Stomach (tissue), 9 donors: ENCODE results near the gene ZMIZ1. TPM values are rescaled to one million over a fixed set of nuclear protein-coding genes. Genes with fewer than 3 reads are reported as not detected.

Source experiments
- DNase-seq, 2 donors: peaks; one replicate each; pipeline versions ENCODE4 v3.0.0 to v3.0.0-alpha.2; 2013 to 2019
- H3K27ac ChIP-seq, 5 donors: fragments of 200-600 bp in 4 of 5; sonication (generic) in 4 of 5; one replicate each; pipeline ENCODE4 v1.5.1; 2013 to 2019; ENCODE audit warnings: mild to moderate bottlenecking in 1 of 5, moderate library complexity in 1 of 5
- H3K27me3 ChIP-seq, 3 donors: fragments of 200-600 bp; sonication (generic); one replicate each; pipeline ENCODE4 v1.5.1; 2017 to 2019; ENCODE audit warnings: mixed run types in 1 of 3
- H3K36me3 ChIP-seq, 4 donors: fragments of 200-600 bp; sonication (generic); 1 replicate in 3 of 4; 2 replicates in 1 of 4; pipeline ENCODE4 v1.5.1; 2016 to 2019
- H3K4me1 ChIP-seq, 4 donors: fragments of 200-600 bp; sonication (generic); one replicate each; pipeline ENCODE4 v1.5.1; 2016 to 2019
- H3K4me3 ChIP-seq, 4 donors: fragments of 200-600 bp; sonication (generic) in 3 of 4; one replicate each; pipeline ENCODE4 v1.5.1; 2016 to 2019; ENCODE audit warnings: mild to moderate bottlenecking in 1 of 4
- H3K9me3 ChIP-seq, 4 donors: fragments of 200-600 bp; sonication (generic); one replicate each; pipeline ENCODE4 v1.5.1; 2016 to 2019
- EP300 ChIP-seq: sonication (generic); formaldehyde crosslinking; IDR thresholded peaks from one replicate; pipeline ENCODE4 v1.6.1; 2017; ENCODE audit warnings: antibody characterized with exemption
- POLR2A ChIP-seq, 4 donors: fragments of 450-650 bp; IDR thresholded peaks; one replicate each; pipeline ENCODE4 v1.6.1; 2016; ENCODE audit warnings: antibody characterized with exemption in 4 of 4, control low read depth in 2 of 4, mild to moderate bottlenecking in 1 of 4, moderate library complexity in 1 of 4
- POLR2AphosphoS5 ChIP-seq, 3 donors: sonication (generic); formaldehyde crosslinking; IDR thresholded peaks; one replicate each; pipeline ENCODE4 v1.6.1; 2016; ENCODE audit warnings: antibody characterized with exemption in 3 of 3
- WGBS, 5 donors: extraction: QIAGEN DNeasy Blood & Tissue Kit in 3 of 5; methylation state at CpG; one replicate each; pipeline versions ENCODE4 v1.1.5 to v1.1.7; 2013 to 2018; 5-methylcytosine and 5-hydroxymethylcytosine counted together
- intact Hi-C: fragments of 100-400 bp; cut with DNase I; formaldehyde crosslinking; loops from one replicate; pipeline ENCODE4 v1.15.1; 2023; ENCODE audit warnings: low total_unique reads
- polyA plus RNA-seq, 3 donors: library from polyadenylated mRNA; stranded (reverse); fragments of 200-250 nt; gene quantifications; one replicate each; pipeline ENCODE4 v1.2.3, GENCODE V29; 2013
- total RNA-seq, 5 donors: library from RNA; depleted of rRNA; stranded (reverse); fragments of >200 nt; gene quantifications; one replicate each; pipeline versions ENCODE4 v1.1.0 to v1.2.3, GENCODE V29; 2014 to 2016
- TF ChIP-seq, protein P1 (sequence below), 7 experiments: fragments of 450-650 bp in 4 of 7; fragments of 200-600 bp in 3 of 7; sonication (generic) in 3 of 7; IDR thresholded peaks; one replicate each; pipeline ENCODE4 v1.5.1; 2016 to 2019; ENCODE audit warnings: antibody characterized with exemption in 7 of 7, control low read depth in 2 of 7, mild to moderate bottlenecking in 1 of 7
- donor health status: healthy with polysubstance abuse.
- donor health status: Bipolar disorder and iron deficiency.
- donor health status: healthy.

The ZMIZ1 gene
- total and polyA plus RNA-seq, 8 donors, result 17.7 to 103 (median 26.3) TPM

DNA sequence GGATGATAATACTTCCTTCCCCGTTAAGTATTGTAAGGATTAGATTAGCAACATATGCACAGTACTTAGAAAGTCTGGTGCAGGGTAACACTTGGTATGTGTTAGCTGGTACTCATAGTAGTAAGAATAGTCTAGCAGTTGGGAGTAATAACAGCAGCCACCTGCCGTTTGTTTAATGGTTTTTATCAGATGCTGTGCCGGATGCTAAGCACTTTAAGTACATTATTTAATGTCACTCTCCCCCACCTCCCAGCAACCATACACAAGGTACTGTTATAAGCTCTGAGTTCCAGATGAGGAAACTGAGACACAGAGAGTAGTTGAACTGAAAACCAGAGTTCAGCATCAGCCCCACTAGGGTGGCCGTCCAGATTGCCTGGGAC, 60.1 kb downstream of the ZMIZ1 start:
- peaks cover 50 to 99% (median 80%) of the 10 kb centered on the region in 4 donors for H3K4me1 ChIP-seq
- no peak for DNase-seq
- TF ChIP-seq EP300, result no peak
- TF ChIP-seq, protein P1, sequence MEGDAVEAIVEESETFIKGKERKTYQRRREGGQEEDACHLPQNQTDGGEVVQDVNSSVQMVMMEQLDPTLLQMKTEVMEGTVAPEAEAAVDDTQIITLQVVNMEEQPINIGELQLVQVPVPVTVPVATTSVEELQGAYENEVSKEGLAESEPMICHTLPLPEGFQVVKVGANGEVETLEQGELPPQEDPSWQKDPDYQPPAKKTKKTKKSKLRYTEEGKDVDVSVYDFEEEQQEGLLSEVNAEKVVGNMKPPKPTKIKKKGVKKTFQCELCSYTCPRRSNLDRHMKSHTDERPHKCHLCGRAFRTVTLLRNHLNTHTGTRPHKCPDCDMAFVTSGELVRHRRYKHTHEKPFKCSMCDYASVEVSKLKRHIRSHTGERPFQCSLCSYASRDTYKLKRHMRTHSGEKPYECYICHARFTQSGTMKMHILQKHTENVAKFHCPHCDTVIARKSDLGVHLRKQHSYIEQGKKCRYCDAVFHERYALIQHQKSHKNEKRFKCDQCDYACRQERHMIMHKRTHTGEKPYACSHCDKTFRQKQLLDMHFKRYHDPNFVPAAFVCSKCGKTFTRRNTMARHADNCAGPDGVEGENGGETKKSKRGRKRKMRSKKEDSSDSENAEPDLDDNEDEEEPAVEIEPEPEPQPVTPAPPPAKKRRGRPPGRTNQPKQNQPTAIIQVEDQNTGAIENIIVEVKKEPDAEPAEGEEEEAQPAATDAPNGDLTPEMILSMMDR (IDR thresholded peaks at IDR 0.05), result no peak
- TF ChIP-seq POLR2A (IDR thresholded peaks at IDR 0.05), result no peak
- TF ChIP-seq POLR2AphosphoS5 (IDR thresholded peaks at IDR 0.05), result no peak
- intact Hi-C loops, result no loop called here
- WGBS, 5 donors, result 26 to 41% (median 30%) methylated on average over 4 of the region's 4 CpGs
- no peaks in the 10 kb centered on the region for H3K27me3 ChIP-seq
- peaks cover 10 to 70% (median 48%) of the 10 kb centered on the region in 4 donors for H3K36me3 ChIP-seq
- H3K4me3 ChIP-seq, result no peak overlapping the region
- no peaks in the 10 kb centered on the region for H3K9me3 ChIP-seq
- H3K27ac ChIP-seq, result peak overlapping the region in 4 of 5 donors; percentile 24 to 84 (median 76)

DNA sequence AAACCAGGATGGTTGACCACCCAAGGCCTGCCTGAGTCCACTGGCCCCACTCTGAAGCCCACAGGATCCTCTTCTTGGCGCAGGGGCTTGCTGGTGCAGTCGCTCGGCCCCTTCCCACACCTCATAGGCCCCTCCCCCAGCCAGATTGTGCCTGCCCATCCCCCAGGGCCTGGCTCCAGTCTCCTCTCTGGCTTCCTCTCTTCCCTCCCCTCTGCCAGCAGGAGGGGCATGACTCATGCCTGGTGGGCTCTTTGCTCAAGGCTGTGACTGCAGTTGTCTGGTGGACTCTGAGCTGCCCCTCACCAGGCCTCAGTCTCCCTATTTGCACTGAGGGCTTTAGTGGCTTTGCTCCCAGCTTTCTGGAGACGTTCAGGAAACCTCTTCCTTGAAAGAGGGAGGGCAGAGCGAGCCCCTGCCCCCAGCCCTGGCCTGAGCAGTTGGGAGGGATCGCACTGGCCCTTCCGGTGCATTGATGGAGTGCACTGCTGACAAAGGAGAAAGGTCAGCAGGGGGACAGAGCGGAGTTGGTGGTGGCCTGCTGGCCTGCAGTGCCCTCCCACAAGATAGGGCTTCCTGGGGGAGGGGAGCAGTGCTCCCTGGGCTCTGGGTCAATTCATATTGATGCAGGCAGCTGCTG, 60.7 kb downstream of the ZMIZ1 start:
- H3K4me1 ChIP-seq, result peaks cover 52 to 99% (median 81%) of the 10 kb centered on the region in 4 donors
- peaks cover 10 to 68% (median 43%) of the 10 kb centered on the region in 4 donors for H3K36me3 ChIP-seq
- TF ChIP-seq EP300 (no peak), POLR2A (IDR thresholded peaks at IDR 0.05) (no peak), POLR2AphosphoS5 (IDR thresholded peaks at IDR 0.05) (no peak)
- TF ChIP-seq, protein P1 (IDR thresholded peaks at IDR 0.05), result no peak

DNA sequence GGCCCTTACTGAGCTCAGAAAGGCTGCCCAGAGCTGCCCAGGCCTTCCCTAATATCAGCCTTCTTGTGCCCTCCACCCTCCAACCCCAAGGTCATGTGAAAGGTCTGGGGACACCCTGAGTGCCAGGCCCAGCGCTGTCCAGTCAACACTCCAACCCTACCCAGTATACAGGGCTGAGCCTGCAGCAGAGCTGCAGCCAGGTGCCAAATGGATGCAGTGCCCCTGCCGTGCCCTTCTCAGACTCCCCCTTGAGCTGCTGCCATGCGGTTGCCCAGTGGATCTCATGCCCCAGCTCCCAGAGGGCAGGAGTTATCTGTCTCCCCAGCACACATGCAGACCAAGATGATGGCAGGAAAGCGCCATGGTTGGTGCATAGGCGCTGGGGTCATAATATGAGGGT, 61.5 kb downstream of the ZMIZ1 start:
- 83 to 90% (median 85%) methylated on average over 5 of the region's 5 CpGs for WGBS, 5 donors
- H3K4me1 ChIP-seq, result peaks cover 57 to 99% (median 79%) of the 10 kb centered on the region in 4 donors
- no peaks in the 10 kb centered on the region for H3K27me3 ChIP-seq
- H3K27ac ChIP-seq, result peak overlapping the region in 2 of 5 donors; percentile 78 to 84
- intact Hi-C loops, result loop anchor here (10.0 kb wide), 1 partner anchor 55 kb away; no protein-coding TSS in a partner anchor
- DNase-seq, result no peak
- peaks cover 4 to 60% (median 35%) of the 10 kb centered on the region in 4 donors for H3K36me3 ChIP-seq
- no peak overlapping the region for H3K4me3 ChIP-seq
- no peaks in the 10 kb centered on the region for H3K9me3 ChIP-seq
- TF ChIP-seq POLR2A (IDR thresholded peaks at IDR 0.05), result no peak

More for the DNA sequence above, 60.7 kb downstream of the ZMIZ1 start:
- DNase-seq, result peak in 1 of 2 donors; percentile 68
- no peaks in the 10 kb centered on the region for H3K27me3 ChIP-seq
- 57 to 67% (median 63%) methylated on average over 7 to 8 of the region's 8 CpGs for WGBS, 5 donors
- no peak overlapping the region for H3K4me3 ChIP-seq
- no peaks in the 10 kb centered on the region for H3K9me3 ChIP-seq
- peak overlapping the region; percentile 10 to 84 (median 75) for H3K27ac ChIP-seq
- intact Hi-C loops, result no loop called here

DNA sequence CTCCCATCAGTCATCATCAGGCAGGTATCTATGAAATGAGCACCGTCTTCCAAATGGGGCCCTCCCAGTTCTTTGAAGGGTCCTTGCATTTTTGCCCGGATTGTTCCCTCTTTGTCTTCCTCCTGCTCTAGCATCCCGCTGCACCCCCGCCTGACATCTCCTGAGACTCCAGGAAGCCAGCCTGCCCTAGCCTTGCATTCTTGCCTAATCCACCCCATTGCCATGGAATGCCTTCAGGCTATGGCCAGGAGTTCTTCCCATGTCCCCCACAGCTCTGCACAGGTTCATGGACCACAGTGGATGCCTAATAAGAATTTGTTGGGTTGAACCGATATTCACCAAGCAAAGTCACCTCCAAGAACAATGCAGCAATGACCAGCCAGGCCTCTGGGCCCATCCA, 62.1 kb downstream of the ZMIZ1 start:
- no peak overlapping the region for H3K27ac ChIP-seq
- no peaks in the 10 kb centered on the region for H3K27me3 ChIP-seq
- H3K4me3 ChIP-seq, result no peak overlapping the region
- H3K4me1 ChIP-seq, result peaks cover 62 to 100% (median 82%) of the 10 kb centered on the region in 4 donors
- TF ChIP-seq EP300 (no peak), POLR2AphosphoS5 (IDR thresholded peaks at IDR 0.05) (no peak), POLR2A (IDR thresholded peaks at IDR 0.05) (no peak)
- TF ChIP-seq, protein P1 (IDR thresholded peaks at IDR 0.05), result no peak
- WGBS, 5 donors, result 80 to 93% (median 90%) methylated on average over 5 of the region's 5 CpGs
- intact Hi-C loops, result loop anchor here (10.0 kb wide), 1 partner anchor 56 kb away; no protein-coding TSS in a partner anchor
- H3K9me3 ChIP-seq, result no peaks in the 10 kb centered on the region
- DNase-seq, result no peak
- peaks cover 3 to 54% (median 29%) of the 10 kb centered on the region in 4 donors for H3K36me3 ChIP-seq
